Subcutaneous adipose tissue (tissue), 4 donors: ENCODE measurements around the gene GPR85. TPM values are rescaled to one million over a fixed set of nuclear protein-coding genes. Genes with fewer than 3 reads are reported as not detected.

Experiments used
- total RNA-seq, 4 donors: library from RNA; depleted of rRNA; stranded (reverse); fragments of >200 nt; gene quantifications; one replicate each; pipeline ENCODE4 v1.1.0, GENCODE V29; 2016
- TF ChIP-seq, protein P1 (sequence below): fragments of 450-650 bp; IDR thresholded peaks from one replicate; pipeline ENCODE4 v1.5.1; 2016; ENCODE audit warnings: low read depth, mild to moderate bottlenecking, control low read depth, antibody characterized with exemption, moderate library complexity

The GPR85 gene
- total RNA-seq, 4 donors from 2014 or later: 0.88 to 1.7 (median 1.1) TPM; not detected in 1

DNA sequence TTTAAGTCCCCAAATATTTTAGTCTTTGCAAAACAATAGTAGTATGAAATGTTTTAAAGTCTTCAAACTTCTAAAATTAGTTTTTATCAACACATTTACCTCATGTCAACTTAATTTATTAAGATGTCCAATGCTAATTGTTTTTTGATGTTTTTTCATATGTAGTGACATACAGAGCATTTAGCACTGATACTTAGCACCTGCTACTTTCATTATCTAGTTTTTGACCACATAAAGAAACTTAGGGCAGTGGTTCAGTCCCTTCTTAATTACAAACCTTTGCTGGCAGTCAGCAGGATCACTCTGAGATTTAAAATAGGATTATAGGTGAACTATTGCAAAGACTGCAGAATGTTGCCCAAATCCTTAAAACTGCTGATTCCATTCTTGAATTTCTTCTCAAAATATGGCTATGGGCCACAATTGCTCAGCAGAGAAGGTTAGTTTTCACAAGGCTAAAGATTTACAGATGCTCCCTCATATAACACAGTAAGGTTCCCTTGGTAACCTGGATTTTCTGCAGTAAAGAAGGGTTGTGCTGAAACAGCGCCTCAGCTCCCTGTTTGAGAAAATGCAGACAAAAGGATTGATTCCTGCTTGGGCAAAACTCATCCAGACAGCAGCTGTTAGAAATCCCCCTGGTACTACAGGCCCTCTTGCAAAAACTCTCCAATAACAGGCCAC, 3.4 kb downstream of the GPR85 start:
- TF ChIP-seq, protein P1, sequence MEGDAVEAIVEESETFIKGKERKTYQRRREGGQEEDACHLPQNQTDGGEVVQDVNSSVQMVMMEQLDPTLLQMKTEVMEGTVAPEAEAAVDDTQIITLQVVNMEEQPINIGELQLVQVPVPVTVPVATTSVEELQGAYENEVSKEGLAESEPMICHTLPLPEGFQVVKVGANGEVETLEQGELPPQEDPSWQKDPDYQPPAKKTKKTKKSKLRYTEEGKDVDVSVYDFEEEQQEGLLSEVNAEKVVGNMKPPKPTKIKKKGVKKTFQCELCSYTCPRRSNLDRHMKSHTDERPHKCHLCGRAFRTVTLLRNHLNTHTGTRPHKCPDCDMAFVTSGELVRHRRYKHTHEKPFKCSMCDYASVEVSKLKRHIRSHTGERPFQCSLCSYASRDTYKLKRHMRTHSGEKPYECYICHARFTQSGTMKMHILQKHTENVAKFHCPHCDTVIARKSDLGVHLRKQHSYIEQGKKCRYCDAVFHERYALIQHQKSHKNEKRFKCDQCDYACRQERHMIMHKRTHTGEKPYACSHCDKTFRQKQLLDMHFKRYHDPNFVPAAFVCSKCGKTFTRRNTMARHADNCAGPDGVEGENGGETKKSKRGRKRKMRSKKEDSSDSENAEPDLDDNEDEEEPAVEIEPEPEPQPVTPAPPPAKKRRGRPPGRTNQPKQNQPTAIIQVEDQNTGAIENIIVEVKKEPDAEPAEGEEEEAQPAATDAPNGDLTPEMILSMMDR: no peak

- TF ChIP-seq, protein P1: no peak
These were observed 8.3 kb downstream of the GPR85 start for GRCh38 chr7:113078331-113078730.

DNA sequence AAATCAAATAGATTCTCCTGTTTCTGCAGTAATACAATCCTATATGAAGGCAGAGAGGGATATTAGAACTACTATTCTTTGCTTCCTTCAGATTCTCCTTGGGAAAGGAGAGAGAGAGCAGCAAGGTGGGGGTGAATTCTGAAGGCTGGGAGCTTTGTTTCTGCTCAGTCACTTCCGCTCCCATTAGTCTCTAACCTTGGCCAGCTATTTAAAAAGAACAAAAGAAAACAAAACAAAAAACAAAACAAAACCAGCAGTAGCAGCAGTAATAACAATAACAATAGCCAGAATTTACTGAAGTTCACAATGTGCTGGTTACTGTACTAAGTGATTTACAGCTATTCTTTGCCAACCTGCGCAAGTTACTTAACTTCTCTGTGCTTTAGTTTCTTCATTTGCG, 9.9 kb downstream of the GPR85 start:
- TF ChIP-seq, protein P1: no peak

GRCh38 chr7:113071465-113071864, 15.2 kb downstream of the GPR85 start:
- TF ChIP-seq, protein P1: no peak

DNA sequence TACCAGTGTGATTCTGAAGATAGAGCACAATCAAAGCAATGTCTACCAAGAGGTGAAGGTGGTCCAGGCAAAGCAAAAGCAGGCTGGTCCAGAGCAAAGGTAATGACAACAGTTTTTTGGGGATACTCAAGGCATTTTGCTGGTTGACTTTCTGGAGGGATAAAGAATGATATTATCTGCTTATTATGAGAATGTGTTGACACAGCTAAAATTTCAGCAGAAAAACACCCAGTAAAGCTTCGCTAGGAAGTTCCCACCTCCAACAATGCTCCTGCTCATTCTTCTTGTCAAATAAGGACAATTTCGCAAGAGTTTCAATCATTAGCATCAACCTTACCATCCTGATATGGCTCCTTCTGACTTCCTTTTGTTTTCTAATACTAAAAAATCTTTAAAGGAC, 24.1 kb downstream of the GPR85 start:
- TF ChIP-seq, protein P1: no peak

DNA sequence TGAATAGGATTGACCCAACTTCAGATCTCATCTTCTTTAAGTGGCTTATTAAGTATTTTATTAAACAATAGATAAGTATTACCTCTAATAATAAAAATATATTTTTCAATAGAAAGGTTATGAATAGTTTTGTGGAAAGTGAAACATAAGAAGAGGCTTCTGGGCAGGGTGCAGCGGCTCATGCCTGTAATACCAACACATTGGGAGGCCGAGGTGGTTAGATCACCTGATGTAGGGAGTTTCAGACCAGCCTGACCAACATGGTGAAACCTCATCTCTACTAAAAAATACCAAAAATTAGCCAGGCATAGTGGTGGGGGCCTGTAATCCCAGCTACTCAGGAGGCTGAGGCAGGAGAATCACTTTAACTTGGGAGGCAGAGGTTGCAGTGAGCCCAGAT, 26.5 kb downstream of the GPR85 start:
- TF ChIP-seq, protein P1: no peak

- TF ChIP-seq, protein P1: no peak
These were observed 31.7 kb downstream of the GPR85 start for GRCh38 chr7:113054938-113055337.
